Skin epidermis (tissue), 12 donors: ENCODE data around the gene MYRIP.

Source experiments
- H3K27ac ChIP-seq, 21 experiments: fragments of 200-600 bp; sonication (generic) in 11 of 21; one replicate each; pipeline ENCODE4 v1.5.0; 2020; ENCODE audit warnings: mild to moderate bottlenecking in 3 of 21, inconsistent platforms in 2 of 21, moderate library complexity in 2 of 21
- H3K4me3 ChIP-seq, 7 experiments: fragments of 200-600 bp; sonication (generic) in 2 of 7; one replicate each; pipeline ENCODE4 v1.5.0; 2020; ENCODE audit warnings: inconsistent platforms in 2 of 7, mild to moderate bottlenecking in 2 of 7, moderate library complexity in 1 of 7

The MYRIP gene

GRCh38 chr3:39892068-39892467 is 82.7 kb downstream of the MYRIP start:
- Histone ChIP-seq H3K4me3 (no peak overlapping the region), H3K27ac (no peak overlapping the region)

- no peak overlapping the region for H3K27ac ChIP-seq
- H3K4me3 ChIP-seq = no peak overlapping the region
These were observed 86.8 kb downstream of the MYRIP start for GRCh38 chr3:39896184-39896583.

- no peak overlapping the region for H3K27ac ChIP-seq
These were observed 91.1 kb downstream of the MYRIP start for GRCh38 chr3:39900462-39901002.

GRCh38 chr3:39903253-39903652 is 93.8 kb downstream of the MYRIP start:
- H3K27ac ChIP-seq = no peak overlapping the region
- no peak overlapping the region for H3K4me3 ChIP-seq

More at GRCh38 chr3:39900462-39901002, 91.1 kb downstream of the MYRIP start:
- no peak overlapping the region for H3K4me3 ChIP-seq

GRCh38 chr3:39905788-39906187 is 96.4 kb downstream of the MYRIP start:
- Histone ChIP-seq H3K27ac (no peak overlapping the region), H3K4me3 (no peak overlapping the region)

GRCh38 chr3:39907981-39908380 is 98.6 kb downstream of the MYRIP start:
- Histone ChIP-seq H3K27ac (peak overlapping the region in 1 of 21 experiments; percentile 1), H3K4me3 (no peak overlapping the region)

GRCh38 chr3:39910135-39910534 is 100.7 kb downstream of the MYRIP start:
- Histone ChIP-seq H3K4me3 (no peak overlapping the region), H3K27ac (peak overlapping the region in 1 of 21 experiments; percentile 21)

- H3K27ac ChIP-seq = peak overlapping the region in 2 of 21 experiments; percentile 9 to 15
- no peak overlapping the region for H3K4me3 ChIP-seq
These were observed 101.5 kb downstream of the MYRIP start for GRCh38 chr3:39910826-39911464.

- no peak overlapping the region for H3K4me3 ChIP-seq
- peak overlapping the region in 3 of 21 experiments; percentile 15 to 40 (median 15) for H3K27ac ChIP-seq
These were observed 102.3 kb downstream of the MYRIP start for GRCh38 chr3:39911465-39912309.

GRCh38 chr3:39915027-39915426 is 105.6 kb downstream of the MYRIP start:
- no peak overlapping the region for H3K27ac ChIP-seq
- H3K4me3 ChIP-seq = no peak overlapping the region

- Histone ChIP-seq H3K4me3 (no peak overlapping the region), H3K27ac (no peak overlapping the region)
These were observed 107.8 kb downstream of the MYRIP start for GRCh38 chr3:39917065-39917773.

GRCh38 chr3:39919281-39919680 is 109.9 kb downstream of the MYRIP start:
- H3K27ac ChIP-seq = no peak overlapping the region
- H3K4me3 ChIP-seq = no peak overlapping the region

GRCh38 chr3:39920271-39920670 is 110.9 kb downstream of the MYRIP start:
- H3K4me3 ChIP-seq = no peak overlapping the region
- no peak overlapping the region for H3K27ac ChIP-seq

GRCh38 chr3:39927479-39927878 is 118.1 kb downstream of the MYRIP start:
- Histone ChIP-seq H3K27ac (no peak overlapping the region), H3K4me3 (no peak overlapping the region)

- H3K27ac ChIP-seq = peak overlapping the region in 1 of 21 experiments; percentile 28
- no peak overlapping the region for H3K4me3 ChIP-seq
These were observed 124.7 kb downstream of the MYRIP start for GRCh38 chr3:39933986-39934693.

GRCh38 chr3:39934696-39935095 is 125.3 kb downstream of the MYRIP start:
- no peak overlapping the region for H3K4me3 ChIP-seq

GRCh38 chr3:39935261-39935660 is 125.9 kb downstream of the MYRIP start:
- H3K4me3 ChIP-seq = no peak overlapping the region
- H3K27ac ChIP-seq = no peak overlapping the region

More at GRCh38 chr3:39934696-39935095, 125.3 kb downstream of the MYRIP start:
- H3K27ac ChIP-seq = peak overlapping the region in 2 of 21 experiments; percentile 14 to 28

- Histone ChIP-seq H3K4me3 (no peak overlapping the region), H3K27ac (no peak overlapping the region)
These were observed 127.4 kb downstream of the MYRIP start for GRCh38 chr3:39936848-39937247.

GRCh38 chr3:39937315-39937714 is 127.9 kb downstream of the MYRIP start:
- no peak overlapping the region for H3K27ac ChIP-seq
- H3K4me3 ChIP-seq = no peak overlapping the region

GRCh38 chr3:39937874-39938273 is 128.5 kb downstream of the MYRIP start:
- Histone ChIP-seq H3K27ac (no peak overlapping the region), H3K4me3 (no peak overlapping the region)
